ENCODE data around the gene HMCN1. TPM values are rescaled to one million over a fixed set of nuclear protein-coding genes. Genes with fewer than 3 reads are reported as not detected.
"Not testable (repeated sequence)": the region's sequence is repeated elsewhere in the genome, so short reads cannot be mapped to it uniquely, and the experiment has no call there.

HMCN1 gene
- total RNA-seq, 2 experiments from 2014 or later = under 0.01 TPM; not detected in 1

GRCh38 chr1:185886671-185887070, 152.5 kb downstream of the HMCN1 start:
- CTCF ChIA-PET = no interaction called here
- DNase-seq = no peak
- POLR2A ChIA-PET = no interaction called here
- Mint-ChIP-seq H3K4me3 (no peak overlapping the region), H3K4me1 (no peaks in the 10 kb centered on the region), H3K9me3 (no peaks in the 10 kb centered on the region), H3K27ac (no peak overlapping the region), H3K36me3 (ENCODE audit: low read depth) (no peaks in the 10 kb centered on the region), H3K27me3 (no peaks in the 10 kb centered on the region)

GRCh38 chr1:185892831-185893403, 158.7 kb downstream of the HMCN1 start:
- POLR2A ChIA-PET; CTCF ChIA-PET; DNase-seq; H3K27ac Mint-ChIP-seq; H3K4me1 Mint-ChIP-seq; H3K27me3 Mint-ChIP-seq; H3K4me3 Mint-ChIP-seq; H3K9me3 Mint-ChIP-seq; H3K36me3 Mint-ChIP-seq (ENCODE audit: low read depth): not testable (repeated sequence)

- H3K36me3 Mint-ChIP-seq (ENCODE audit: low read depth) = no peaks in the 10 kb centered on the region
- no peaks in the 10 kb centered on the region for H3K4me1 Mint-ChIP-seq
- H3K27ac Mint-ChIP-seq = no peak overlapping the region
- H3K27me3 Mint-ChIP-seq = no peaks in the 10 kb centered on the region
- no peak for DNase-seq
- CTCF ChIA-PET = no interaction called here
- H3K4me3 Mint-ChIP-seq = no peak overlapping the region
- POLR2A ChIA-PET = no interaction called here
- no peaks in the 10 kb centered on the region for H3K9me3 Mint-ChIP-seq
Observed at GRCh38 chr1:185894791-185895190, 160.6 kb downstream of the HMCN1 start.

GRCh38 chr1:185895208-185895900, 161.2 kb downstream of the HMCN1 start:
- Mint-ChIP-seq H3K4me3 (no peak overlapping the region), H3K27ac (no peak overlapping the region), H3K4me1 (no peaks in the 10 kb centered on the region), H3K27me3 (no peaks in the 10 kb centered on the region), H3K36me3 (ENCODE audit: low read depth) (no peaks in the 10 kb centered on the region), H3K9me3 (no peaks in the 10 kb centered on the region)
- ChIA-PET POLR2A (no interaction called here), CTCF (interaction anchor here (0.7 kb wide), 1 partner anchor 113 kb away, joined by 3 read pairs; no protein-coding TSS in a partner anchor)
- no peak for DNase-seq

GRCh38 chr1:185896863-185897262, 162.7 kb downstream of the HMCN1 start:
- no peaks in the 10 kb centered on the region for H3K27me3 Mint-ChIP-seq
- no peaks in the 10 kb centered on the region for H3K4me1 Mint-ChIP-seq
- ChIA-PET POLR2A (no interaction called here), CTCF (no interaction called here)
- no peak overlapping the region for H3K4me3 Mint-ChIP-seq
- DNase-seq = no peak
- H3K27ac Mint-ChIP-seq = no peak overlapping the region
- no peaks in the 10 kb centered on the region for H3K9me3 Mint-ChIP-seq
- no peaks in the 10 kb centered on the region for H3K36me3 Mint-ChIP-seq (ENCODE audit: low read depth)

- POLR2A ChIA-PET = no interaction called here
- Mint-ChIP-seq H3K4me1 (no peaks in the 10 kb centered on the region), H3K9me3 (no peaks in the 10 kb centered on the region), H3K4me3 (no peak overlapping the region), H3K27me3 (no peaks in the 10 kb centered on the region), H3K36me3 (ENCODE audit: low read depth) (no peaks in the 10 kb centered on the region), H3K27ac (no peak overlapping the region)
- CTCF ChIA-PET = no interaction called here
- no peak for DNase-seq
Observed at GRCh38 chr1:185906186-185906585, 172.0 kb downstream of the HMCN1 start.

- Mint-ChIP-seq H3K27ac (no peak overlapping the region), H3K4me3 (no peak overlapping the region), H3K4me1 (no peaks in the 10 kb centered on the region), H3K27me3 (no peaks in the 10 kb centered on the region), H3K36me3 (ENCODE audit: low read depth) (no peaks in the 10 kb centered on the region), H3K9me3 (no peaks in the 10 kb centered on the region)
- no peak for DNase-seq
- CTCF ChIA-PET = no interaction called here
- POLR2A ChIA-PET = no interaction called here
Observed at GRCh38 chr1:185907246-185907645, 173.1 kb downstream of the HMCN1 start.

- Mint-ChIP-seq H3K4me1 (no peaks in the 10 kb centered on the region), H3K27ac (no peak overlapping the region), H3K36me3 (ENCODE audit: low read depth) (no peaks in the 10 kb centered on the region), H3K9me3 (no peaks in the 10 kb centered on the region), H3K27me3 (no peaks in the 10 kb centered on the region), H3K4me3 (no peak overlapping the region)
- ChIA-PET CTCF (no interaction called here), POLR2A (no interaction called here)
- no peak for DNase-seq
Observed at GRCh38 chr1:185911978-185912377, 177.8 kb downstream of the HMCN1 start.

GRCh38 chr1:185912504-185912903, 178.3 kb downstream of the HMCN1 start:
- no peaks in the 10 kb centered on the region for H3K9me3 Mint-ChIP-seq
- no peak overlapping the region for H3K4me3 Mint-ChIP-seq
- ChIA-PET POLR2A (no interaction called here), CTCF (no interaction called here)
- H3K27me3 Mint-ChIP-seq = no peaks in the 10 kb centered on the region
- no peak for DNase-seq
- H3K4me1 Mint-ChIP-seq = no peaks in the 10 kb centered on the region
- no peak overlapping the region for H3K27ac Mint-ChIP-seq
- no peaks in the 10 kb centered on the region for H3K36me3 Mint-ChIP-seq (ENCODE audit: low read depth)

GRCh38 chr1:185914089-185914488, 179.9 kb downstream of the HMCN1 start:
- Mint-ChIP-seq H3K9me3 (no peaks in the 10 kb centered on the region), H3K27ac (no peak overlapping the region), H3K36me3 (ENCODE audit: low read depth) (no peaks in the 10 kb centered on the region), H3K4me3 (no peak overlapping the region), H3K4me1 (no peaks in the 10 kb centered on the region), H3K27me3 (no peaks in the 10 kb centered on the region)
- no peak for DNase-seq
- CTCF ChIA-PET = no interaction called here
- POLR2A ChIA-PET = no interaction called here

- Mint-ChIP-seq H3K27ac (no peak overlapping the region), H3K27me3 (no peaks in the 10 kb centered on the region), H3K4me3 (no peak overlapping the region), H3K9me3 (no peaks in the 10 kb centered on the region), H3K36me3 (ENCODE audit: low read depth) (no peaks in the 10 kb centered on the region), H3K4me1 (no peaks in the 10 kb centered on the region)
- POLR2A ChIA-PET = no interaction called here
- CTCF ChIA-PET = no interaction called here
- no peak for DNase-seq
Observed at GRCh38 chr1:185916861-185917260, 182.7 kb downstream of the HMCN1 start.

- Mint-ChIP-seq H3K36me3 (ENCODE audit: low read depth) (no peaks in the 10 kb centered on the region), H3K27ac (no peak overlapping the region), H3K9me3 (no peaks in the 10 kb centered on the region), H3K4me3 (no peak overlapping the region), H3K27me3 (no peaks in the 10 kb centered on the region), H3K4me1 (no peaks in the 10 kb centered on the region)
- CTCF ChIA-PET = no interaction called here
- no peak for DNase-seq
- POLR2A ChIA-PET = no interaction called here
Observed at GRCh38 chr1:185917646-185918045, 183.5 kb downstream of the HMCN1 start.

GRCh38 chr1:185920602-185921001, 186.4 kb downstream of the HMCN1 start:
- DNase-seq = no peak
- Mint-ChIP-seq H3K4me3 (no peak overlapping the region), H3K27ac (no peak overlapping the region), H3K36me3 (ENCODE audit: low read depth) (no peaks in the 10 kb centered on the region), H3K9me3 (no peaks in the 10 kb centered on the region), H3K4me1 (no peaks in the 10 kb centered on the region), H3K27me3 (no peaks in the 10 kb centered on the region)
- CTCF ChIA-PET = no interaction called here
- POLR2A ChIA-PET = no interaction called here

GRCh38 chr1:185921636-185922035, 187.4 kb downstream of the HMCN1 start:
- CTCF ChIA-PET = no interaction called here
- Mint-ChIP-seq H3K27ac (no peak overlapping the region), H3K27me3 (no peaks in the 10 kb centered on the region)

More at GRCh38 chr1:185921636-185922035, 187.4 kb downstream of the HMCN1 start:
- Mint-ChIP-seq H3K4me1 (no peaks in the 10 kb centered on the region), H3K4me3 (no peak overlapping the region), H3K9me3 (no peaks in the 10 kb centered on the region), H3K36me3 (ENCODE audit: low read depth) (no peaks in the 10 kb centered on the region)
- DNase-seq = no peak
- POLR2A ChIA-PET = no interaction called here
